Measurements from ENCODE around the gene PRR11.
"Not testable (repeated sequence)": the region's sequence is repeated elsewhere in the genome, so short reads cannot be mapped to it uniquely, and the experiment has no call there.

The PRR11 gene

DNA sequence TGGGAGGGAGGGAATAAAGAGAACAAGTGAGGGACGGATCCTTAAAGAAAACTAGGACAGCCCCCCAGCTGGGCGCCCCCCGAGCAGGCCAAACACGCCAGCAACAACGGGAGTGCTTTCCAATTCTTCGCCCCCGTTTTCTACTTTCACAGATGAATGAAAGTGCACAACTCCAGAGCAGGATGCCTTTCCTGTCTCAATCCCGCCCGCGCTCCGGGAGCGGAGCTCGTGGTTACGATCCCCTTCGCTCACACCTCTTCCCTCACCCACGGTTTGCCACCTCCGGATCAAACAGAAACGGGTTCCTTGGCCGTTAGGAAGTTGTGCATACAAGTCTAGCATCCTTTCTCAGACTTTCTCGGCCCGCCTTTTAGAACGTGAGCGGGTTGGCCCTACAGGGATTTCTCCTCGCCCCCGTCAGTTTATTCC, 1.2 kb upstream of the PRR11 start:
- DNase-seq, result peak; percentile 37

DNA sequence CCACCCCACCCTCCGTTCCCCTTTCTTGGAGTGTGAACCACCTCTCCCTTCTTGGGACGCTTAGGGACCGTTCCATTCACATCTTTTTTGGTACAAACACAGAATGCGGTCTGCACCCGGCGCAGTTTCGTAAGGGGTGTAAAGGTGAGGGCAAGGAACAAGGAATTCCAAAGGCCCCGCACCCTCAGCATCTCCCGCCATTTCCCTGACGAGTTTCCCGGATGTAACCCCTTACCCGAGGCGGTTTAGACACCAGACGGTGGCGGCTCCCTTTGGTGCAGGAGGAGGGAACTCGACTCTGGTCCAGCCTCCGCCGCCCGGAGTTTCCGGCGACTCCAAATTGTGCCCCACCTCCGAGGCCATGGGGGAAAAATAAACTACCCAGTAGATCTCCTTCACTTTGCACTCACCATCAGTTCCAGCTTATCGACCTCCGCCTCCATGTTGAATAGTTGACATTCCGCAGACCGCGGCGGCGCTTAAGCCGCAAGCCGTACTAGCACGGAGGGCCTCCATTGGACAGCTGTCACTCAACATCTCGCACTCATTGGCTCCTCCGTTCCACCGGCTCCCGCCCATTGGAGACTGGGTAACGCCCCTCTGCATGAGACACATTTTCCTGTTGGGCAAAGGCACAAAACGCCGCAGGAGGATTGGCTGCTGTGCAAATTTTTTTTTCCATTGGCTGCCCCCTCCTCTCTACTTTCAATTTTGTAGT, 666 bp upstream of the PRR11 start, which contains the start of gene SKA2:
TSS of gene SKA2 (minus strand) at position 466 of the 718 bp plus-strand sequence. CDS start at position 443, 23 bp downstream.
- peak; percentile 98 for DNase-seq

DNA sequence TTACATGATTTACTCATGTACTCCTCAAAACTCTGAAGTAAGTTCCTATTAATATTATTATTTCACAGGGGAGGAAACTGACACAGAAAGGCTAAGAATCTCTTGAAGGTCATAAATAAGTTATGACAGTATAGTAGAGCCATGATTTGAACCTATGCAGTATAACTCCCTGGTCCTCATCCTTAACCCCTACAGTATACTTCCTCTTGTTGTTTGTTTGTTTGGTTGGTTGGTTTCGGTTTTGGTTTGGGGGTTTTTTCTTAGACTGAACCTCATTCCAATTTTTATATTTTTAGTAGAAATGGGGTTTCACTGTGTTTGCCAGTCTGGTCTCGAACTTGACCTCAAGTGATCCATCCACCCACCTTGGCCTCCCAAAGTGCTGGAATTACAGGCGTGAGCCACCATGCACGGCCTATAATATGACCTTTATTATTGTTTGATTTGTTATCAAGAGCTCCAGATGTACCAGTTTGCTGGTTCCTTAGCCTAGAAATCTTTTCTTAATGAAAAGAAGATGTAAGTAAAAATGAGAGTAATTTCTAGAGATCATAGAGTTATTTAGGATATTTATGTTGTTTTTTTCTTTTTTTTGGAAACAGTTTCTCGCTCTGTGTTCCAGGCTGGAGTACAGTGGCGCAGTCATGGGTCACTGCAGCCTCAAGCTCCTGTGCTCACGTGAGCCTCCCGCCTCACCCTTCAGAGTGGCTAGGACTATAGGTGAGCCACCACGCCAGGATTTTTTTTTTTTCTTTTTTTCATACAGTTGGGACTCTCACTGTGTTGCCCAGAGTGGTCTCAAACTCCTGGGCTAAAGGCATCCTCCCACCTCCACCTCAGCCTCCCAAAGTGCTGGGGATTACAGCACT, 4.8 kb downstream of the PRR11 start:
- DNase-seq, result no peak

DNA sequence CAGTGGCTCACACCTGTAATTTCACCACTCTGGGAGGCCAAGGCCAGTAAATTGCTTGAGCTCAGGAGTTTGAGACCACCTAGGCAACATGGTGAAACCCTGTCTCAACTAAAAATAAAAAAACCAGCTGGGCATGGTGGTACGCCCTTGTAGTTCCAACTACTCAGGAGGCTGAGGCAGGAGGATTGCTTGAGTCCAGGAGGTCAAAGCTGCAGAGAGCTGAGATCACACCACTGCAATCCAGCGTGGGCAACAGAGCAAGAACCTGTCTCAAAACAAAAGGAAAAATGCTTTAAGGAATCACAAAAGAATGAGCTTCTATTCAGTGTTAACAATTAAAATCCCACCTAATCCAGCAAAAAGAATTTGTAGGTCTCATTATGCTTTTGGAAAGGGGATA, 5.9 kb downstream of the PRR11 start:
- no peak for DNase-seq

- no peak for DNase-seq
Measured at GRCh38 chr17:59165933-59166342, 10.4 kb downstream of the PRR11 start.

DNA sequence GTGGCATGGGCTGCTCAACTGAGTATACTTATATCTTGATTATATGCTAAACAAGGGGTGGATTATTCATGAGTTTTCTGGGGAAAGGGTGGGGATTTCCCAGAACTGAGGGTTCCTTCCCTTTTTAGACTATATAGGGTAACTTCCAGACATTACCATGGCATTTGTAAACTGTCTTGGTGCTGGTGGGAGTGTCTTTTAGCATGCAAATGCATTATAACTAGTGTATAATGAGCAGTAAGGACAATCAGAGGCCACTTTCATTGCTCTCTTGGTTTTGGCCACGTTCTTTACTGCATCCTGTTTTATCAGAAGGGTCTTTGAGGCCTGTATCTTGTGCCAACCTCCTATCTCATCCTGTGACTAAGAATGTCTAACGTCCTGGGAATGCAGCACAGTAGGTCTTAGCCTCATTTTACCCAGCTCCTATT, 12.0 kb downstream of the PRR11 start:
- no peak for DNase-seq

DNA sequence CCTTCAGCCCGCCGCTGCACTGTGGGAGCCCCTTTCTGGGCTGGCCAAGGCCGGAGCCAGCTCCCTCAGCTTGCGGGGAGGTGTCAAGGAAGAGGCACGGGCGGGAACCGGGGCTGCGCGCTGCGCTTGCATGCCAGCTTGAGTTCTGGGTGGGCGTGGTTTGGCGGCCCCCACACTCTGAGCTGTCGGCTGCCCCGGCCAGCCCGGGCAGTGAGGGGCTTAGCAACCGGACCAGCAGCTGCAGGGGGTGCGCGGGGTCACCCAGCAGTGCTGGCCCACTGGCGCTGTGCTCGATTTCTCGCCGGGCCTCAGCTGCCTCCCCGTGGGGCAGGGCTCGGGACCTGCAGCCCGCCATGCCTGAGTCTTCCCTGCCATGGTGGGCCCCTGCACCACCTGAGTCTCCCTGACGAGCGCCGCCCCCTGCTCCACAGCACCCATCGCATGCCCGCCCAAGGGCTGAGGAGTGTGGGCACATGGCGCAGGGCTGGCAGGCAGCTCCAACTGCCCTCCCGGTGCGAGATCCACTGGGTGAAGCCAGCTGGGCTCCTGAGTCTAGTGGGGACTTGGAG, 17.0 kb downstream of the PRR11 start:
- DNase-seq, result no peak

GRCh38 chr17:59174671-59175070, 19.1 kb downstream of the PRR11 start:
- no peak for DNase-seq

DNA sequence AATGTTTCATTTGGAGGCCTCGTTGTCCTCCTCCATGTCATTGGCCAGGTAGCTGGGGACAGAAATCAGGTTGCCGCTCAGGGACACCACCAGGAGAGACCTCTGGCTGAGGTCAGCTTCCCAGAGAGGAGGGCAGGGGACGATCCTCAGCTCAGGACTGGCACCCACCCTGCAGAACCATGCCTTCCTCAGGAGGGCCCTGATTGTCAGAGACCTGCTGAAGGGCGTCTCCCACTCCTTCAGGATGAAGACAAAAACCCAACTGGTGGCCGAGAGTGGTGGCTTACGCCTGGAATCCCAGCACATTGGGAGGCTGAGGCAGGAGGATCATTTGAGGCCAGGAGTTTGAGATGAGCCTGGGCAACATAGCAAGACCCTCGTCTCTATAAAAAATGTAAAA, 19.5 kb downstream of the PRR11 start:
- DNase-seq, result no peak

GRCh38 chr17:59178266-59178985, 22.9 kb downstream of the PRR11 start:
- DNase-seq, result no peak

DNA sequence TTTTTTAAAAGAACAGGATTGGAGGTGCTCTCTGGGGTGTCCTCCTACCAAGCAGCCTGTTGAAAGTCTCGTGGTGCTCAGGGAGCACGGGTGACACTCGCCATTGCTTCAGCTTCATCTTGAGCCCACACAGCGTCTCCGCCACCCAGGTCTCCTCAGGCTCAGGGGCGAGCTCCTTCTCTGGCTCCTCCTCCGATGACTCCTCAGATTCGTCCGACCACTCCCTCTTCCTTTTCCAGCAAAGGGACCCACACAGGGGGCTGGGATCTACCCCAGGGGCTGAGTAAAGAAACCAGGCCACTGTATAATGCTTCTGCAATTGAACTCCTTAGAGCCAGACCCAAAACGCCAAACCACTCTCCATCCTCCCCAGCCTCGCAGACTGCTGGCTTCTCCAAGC, 24.1 kb downstream of the PRR11 start:
- not testable (repeated sequence) for DNase-seq

DNA sequence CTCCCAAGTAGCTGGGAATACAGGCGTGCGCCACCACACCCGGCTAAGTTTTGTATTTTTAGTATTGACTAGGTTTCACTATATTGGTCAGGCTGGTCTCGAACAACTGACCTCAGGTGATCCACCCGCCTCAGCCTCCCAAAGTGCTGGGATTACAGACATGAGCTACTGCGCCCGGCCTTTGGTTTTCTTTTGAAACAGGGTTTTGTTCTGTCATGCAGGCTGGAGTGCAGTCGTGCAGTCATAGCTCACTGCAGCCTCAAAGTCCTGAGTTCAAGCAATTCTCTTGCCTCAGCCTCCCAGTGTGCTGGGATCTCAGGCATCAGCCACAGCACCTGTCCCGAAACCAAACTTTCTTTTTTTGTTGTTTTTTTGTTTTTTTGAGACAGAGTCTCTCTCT, 25.1 kb downstream of the PRR11 start:
- DNase-seq, result no peak

DNA sequence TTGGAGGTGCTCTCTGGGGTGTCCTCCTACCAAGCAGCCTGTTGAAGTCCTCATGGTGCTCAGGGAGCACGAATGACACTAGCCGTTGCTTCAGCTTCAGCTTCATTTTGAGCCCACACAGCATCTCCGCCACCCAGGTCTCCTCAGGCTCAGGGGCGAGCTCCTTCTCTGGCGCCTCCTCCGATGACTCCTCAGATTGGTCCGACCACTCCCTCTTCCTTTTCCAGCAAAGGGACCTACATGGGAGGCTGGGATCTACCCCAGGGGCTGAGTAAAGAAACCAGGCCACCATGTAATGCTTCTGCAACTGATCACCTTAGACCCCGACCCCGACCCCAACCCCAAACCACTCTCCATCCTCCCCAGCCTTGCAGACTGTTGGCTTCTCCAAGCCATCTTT, 25.9 kb downstream of the PRR11 start:
- no peak for DNase-seq

- no peak for DNase-seq
Measured at GRCh38 chr17:59185997-59186396, 30.5 kb downstream of the PRR11 start.

DNA sequence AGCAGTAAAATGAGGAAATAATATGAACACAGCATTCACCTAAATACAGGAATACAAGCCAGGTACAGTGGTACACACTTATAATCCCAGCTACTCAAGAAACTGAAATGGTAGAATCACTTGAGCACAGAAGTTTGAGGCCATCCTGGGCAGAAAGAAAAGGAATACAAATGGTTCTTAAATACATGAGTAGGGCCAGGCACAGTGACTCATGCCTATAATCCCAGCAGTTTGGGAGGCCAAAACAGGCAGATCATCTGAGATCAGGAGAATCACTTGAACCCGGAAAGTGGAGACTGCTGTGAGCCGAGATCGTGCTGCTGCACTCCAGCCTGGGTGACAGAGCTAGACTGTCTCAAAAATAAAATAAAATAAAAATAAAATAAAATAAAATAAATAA, 31.3 kb downstream of the PRR11 start:
- no peak for DNase-seq

GRCh38 chr17:59190806-59191205, 35.3 kb downstream of the PRR11 start:
- no peak for DNase-seq

DNA sequence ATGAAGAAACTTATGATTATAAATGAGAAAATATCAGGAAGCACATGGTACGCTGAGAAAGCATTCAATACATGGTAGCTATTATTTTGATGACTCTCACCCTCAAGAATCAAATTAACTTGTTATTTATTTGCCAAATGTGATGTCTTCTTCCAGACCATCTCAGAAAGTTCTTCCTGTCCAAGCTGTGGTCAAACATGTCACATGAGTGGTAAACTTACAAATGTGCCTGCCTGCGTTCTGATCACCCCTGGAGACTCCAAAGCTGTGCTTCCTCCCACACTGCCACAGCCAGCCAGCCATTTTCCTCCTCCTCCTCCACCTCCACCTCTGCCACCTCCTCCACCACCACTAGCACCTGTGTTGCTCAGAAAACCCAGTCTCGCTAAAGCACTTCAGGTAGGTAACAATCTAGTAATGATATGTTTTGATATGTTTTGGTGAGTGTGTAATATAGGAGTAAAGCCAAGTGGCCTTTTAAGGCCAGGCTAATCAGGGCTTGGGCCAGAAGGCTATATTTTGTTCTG, 37.9 kb downstream of the PRR11 start:
- DNase-seq, result no peak

DNA sequence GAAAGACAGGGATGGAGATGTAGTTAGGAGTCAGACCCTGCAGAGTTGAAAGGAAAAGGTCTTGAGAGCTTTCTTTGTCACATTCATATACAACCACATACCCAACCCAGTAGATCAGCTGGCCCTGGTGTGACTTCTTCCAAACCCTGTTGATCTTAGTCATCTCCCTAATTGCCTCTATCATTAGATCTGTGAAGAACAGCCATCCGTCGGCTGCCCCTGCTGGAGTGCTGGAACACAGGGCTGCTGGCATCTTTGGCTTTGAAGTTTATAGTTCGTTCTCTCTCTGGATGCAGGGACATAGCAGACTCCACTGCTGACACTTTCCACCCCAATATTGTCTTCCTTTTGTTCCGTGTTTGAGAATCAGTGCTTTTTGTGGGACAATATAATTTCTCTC, 43.9 kb downstream of the PRR11 start:
- no peak for DNase-seq

GRCh38 chr17:59202320-59202719, 46.8 kb downstream of the PRR11 start:
- no peak for DNase-seq

DNA sequence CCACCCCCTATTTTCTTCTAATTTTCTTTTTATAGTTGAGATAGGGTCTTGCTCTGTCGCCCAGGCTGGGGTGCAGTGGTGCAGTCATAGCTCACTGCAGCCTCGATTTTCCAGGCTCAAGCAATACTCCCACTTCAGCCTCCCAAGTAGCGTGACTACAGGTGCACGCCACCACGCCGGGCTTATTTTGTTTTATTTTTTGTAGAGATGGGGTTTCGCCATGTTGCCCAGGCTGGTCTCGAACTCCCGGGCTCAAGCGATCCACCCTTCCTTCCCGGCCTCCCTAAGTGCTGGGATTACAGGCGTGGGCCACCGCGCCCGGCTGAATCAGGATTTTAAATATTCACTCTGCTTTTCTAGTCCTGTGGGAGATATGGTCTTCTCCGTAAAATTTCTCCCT, 63.8 kb downstream of the PRR11 start:
- DNase-seq, result no peak

DNA sequence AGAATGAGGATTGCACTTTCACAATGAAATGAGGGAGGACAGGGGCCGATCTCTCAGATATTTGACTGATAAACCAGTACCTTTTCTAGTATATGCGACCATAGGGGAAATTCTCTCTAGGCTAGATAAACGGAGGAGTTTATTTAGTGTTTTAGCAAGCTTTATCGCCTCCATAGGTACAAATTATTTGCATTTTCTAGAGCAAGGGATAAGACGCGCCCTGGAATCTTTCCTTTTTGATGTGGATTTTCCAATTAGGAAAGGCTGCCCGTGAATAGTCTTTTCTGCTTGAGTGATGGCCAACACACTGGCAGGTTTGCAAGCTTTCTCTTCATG, 64.4 kb downstream of the PRR11 start:
- no peak for DNase-seq

DNA sequence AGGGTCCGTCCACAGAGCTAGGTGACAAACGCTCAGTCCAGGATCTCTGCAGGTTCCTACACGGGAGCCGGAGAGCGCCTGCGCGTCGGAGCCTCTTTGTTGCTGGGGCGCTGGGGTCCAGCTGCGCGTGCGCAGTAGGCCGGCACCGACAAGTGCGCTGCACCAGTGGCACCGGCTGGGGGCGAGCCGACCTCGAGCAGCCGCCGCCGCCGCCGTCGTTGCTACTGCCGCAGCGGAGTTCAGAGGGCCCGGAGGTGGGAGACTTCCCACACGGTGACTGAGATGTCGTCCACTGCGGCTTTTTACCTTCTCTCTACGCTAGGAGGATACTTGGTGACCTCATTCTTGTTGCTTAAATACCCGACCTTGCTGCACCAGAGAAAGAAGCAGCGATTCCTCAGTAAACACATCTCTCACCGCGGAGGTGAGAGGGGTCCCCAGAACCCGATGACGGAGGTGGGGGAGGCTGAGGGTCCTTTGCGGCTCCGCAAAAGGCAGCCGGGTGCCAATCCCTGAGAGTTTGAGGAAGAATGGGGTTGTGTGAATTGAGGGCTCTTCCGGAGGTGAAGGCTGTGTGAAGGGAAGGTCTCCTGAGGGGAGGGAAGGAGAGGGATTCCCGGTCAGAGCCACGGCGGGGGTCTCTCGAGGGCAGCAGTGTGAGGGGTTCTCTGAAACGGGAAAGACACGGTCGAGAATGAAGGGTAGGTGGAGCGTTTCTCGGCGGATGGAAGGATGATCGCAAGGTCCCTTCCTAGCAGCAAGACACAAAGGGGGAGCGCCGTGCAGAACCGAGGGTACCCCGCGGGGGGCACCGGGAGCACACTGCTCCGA, 65.0 kb downstream of the PRR11 start, which contains the start of gene GDPD1:
TSS of gene GDPD1 (plus strand) at position 184 of the 831 bp plus-strand sequence. CDS start at position 283, 99 bp downstream.
- peak; percentile 95 for DNase-seq

Data from NK-92 treated with Interleukin-12 subunit alpha and Interleukin-12 subunit beta, amount 100 ng/mL, for 24 hours (cell line).